Measurements from ENCODE around the gene C16orf74. TPM values are rescaled to one million over a fixed set of nuclear protein-coding genes. Genes with fewer than 3 reads are reported as not detected.

C16orf74 gene
- total and polyA plus RNA-seq, 2 of the 8 experiments (the other 6 are each of a cell fraction or from before 2014, with no cell fraction given) = 7.3 to 9.3 TPM

GRCh38 chr16:85757341-85757822, 6.5 kb upstream of the C16orf74 start:
- no peak overlapping the region for H3K14ac ChIP-seq (ENCODE audit: insufficient read length)
- CTCF ChIA-PET (ENCODE audit: partially characterized antibody) = interaction anchor here (1.8 kb wide), 1 partner anchor 14 kb away, joined by 6 read pairs; no protein-coding TSS in a partner anchor
- no peak overlapping the region for H2AFZ ChIP-seq (ENCODE audit: low read length)
- H3K23ac ChIP-seq (ENCODE audit: insufficient read length) = no peak overlapping the region
- no peaks in the 10 kb centered on the region for H3K23me2 ChIP-seq (ENCODE audit: low read depth, low read length)
- no peak overlapping the region for H3K18ac ChIP-seq (ENCODE audit: extremely low read depth, low read length)
- H3K4ac ChIP-seq (replicated peaks; ENCODE audit: insufficient read length, low read depth, low read length) = no peak overlapping the region
- POLR2A ChIA-PET (ENCODE audit: partially characterized antibody) = no interaction called here
- H2AK5ac ChIP-seq (ENCODE audit: low read depth, low read length) = no peak overlapping the region
- H3K4me3 ChIP-seq (ENCODE audit: extremely low read depth in 1 of 4, insufficient read depth in 2 of 4, low read depth in 3 of 4, low read length in 4 of 4) = no peak overlapping the region
- H2BK15ac ChIP-seq (ENCODE audit: low read length) = no peak overlapping the region
- H2BK20ac ChIP-seq (ENCODE audit: low read length) = no peak overlapping the region
- H2BK120ac ChIP-seq (replicated peaks; ENCODE audit: low read depth, low read length) = no peak overlapping the region
- H3K79me1 ChIP-seq (ENCODE audit: low read depth, low read length) = no peaks in the 10 kb centered on the region
- H2BK5ac ChIP-seq (ENCODE audit: low read depth, low read length) = no peak overlapping the region
- no peak overlapping the region for H3K56ac ChIP-seq (replicated peaks; ENCODE audit: insufficient read length, low read depth, low read length)
- no peak overlapping the region for H3K27ac ChIP-seq (ENCODE audit: low read depth, low read length)
- peaks cover 0 to 10% (median 6%) of the 10 kb centered on the region in 4 experiments; a peak in 5 of 7 replicates for H3K4me1 ChIP-seq (replicated peaks in 1 of 4; ENCODE audit: control insufficient read depth in 3 of 4, insufficient read depth in 4 of 4, low read length in 3 of 4)
- no peaks in the 10 kb centered on the region for H3K36me3 ChIP-seq (ENCODE audit: control insufficient read depth in 2 of 4, insufficient read depth in 4 of 4, low read length in 3 of 4)
- H3K4me2 ChIP-seq (ENCODE audit: insufficient read depth in 1 of 2, low read depth in 2 of 2, low read length in 2 of 2) = no peak overlapping the region
- FAIRE-seq (no peak), DNase-seq (ENCODE audit: low read depth in 1 of 2, low spot score in 2 of 2) (no peak)
- no peak overlapping the region for H2BK12ac ChIP-seq (ENCODE audit: low read depth, low read length)
- WGBS, 2 experiments (ENCODE audit: extremely low coverage in 1 of 2, insufficient coverage in 1 of 2, insufficient read length in 1 of 2, insufficient replicate concordance in 2 of 2, low coverage in 1 of 2, low lambda C conversion rate in 2 of 2, missing lambda C conversion rate in 1 of 2) = 90% methylated on average over 7 of the region's 7 CpGs; no CpG with 5 or more reads in 1 of the 2 experiments
- H4K5ac ChIP-seq (ENCODE audit: insufficient read length, low read depth, low read length) = no peak overlapping the region
- H3K9ac ChIP-seq (replicated peaks in 1 of 4; ENCODE audit: extremely low read depth in 1 of 4, low read depth in 3 of 4, low read length in 3 of 4) = no peak overlapping the region
- no peaks in the 10 kb centered on the region for H3K9me3 ChIP-seq (ENCODE audit: insufficient read depth in 2 of 2, low read depth in 1 of 2, low read length in 1 of 2)
- no peak overlapping the region for H4K8ac ChIP-seq (ENCODE audit: extremely low read depth, insufficient read depth, low read length)
- H3K79me2 ChIP-seq (ENCODE audit: control insufficient read depth in 1 of 2, insufficient read depth in 2 of 2, low read length in 2 of 2) = no peaks in the 10 kb centered on the region
- peaks cover 0 to 8% (median 3%) of the 10 kb centered on the region in 4 experiments; a peak in 3 of 7 replicates for H3K27me3 ChIP-seq (replicated peaks in 1 of 4; ENCODE audit: control insufficient read depth in 3 of 4, extremely low read depth in 1 of 4, insufficient read depth in 3 of 4, low read length in 3 of 4)
- H4K20me1 ChIP-seq (replicated peaks in 1 of 2; ENCODE audit: control insufficient read depth in 1 of 2, insufficient read depth in 2 of 2, low read length in 2 of 2) = peaks cover 0 to 3% of the 10 kb centered on the region in 2 experiments
- H4K91ac ChIP-seq (replicated peaks; ENCODE audit: insufficient read length, low read length) = no peak overlapping the region
- TF ChIP-seq CREB1 (IDR thresholded peaks at IDR 0.05) = no peak
- no peak for TF ChIP-seq SIN3A (conservative IDR thresholded peaks at IDR 0.05 in 1 of 2, IDR thresholded peaks at IDR 0.05 in 1 of 2; ENCODE audit: low read depth in 1 of 2, low read length in 2 of 2)
